8988T (cell line): ENCODE measurements around the gene ATIC.

Experiments used
- DNase-seq: peaks from one replicate; pipeline ENCODE4 v3.0.0; 2011

The ATIC gene

GRCh38 chr2:215377283-215377682 is 65.4 kb downstream of the ATIC start:
- DNase-seq, result no peak

- DNase-seq, result no peak
Measured at GRCh38 chr2:215378045-215378444, 66.2 kb downstream of the ATIC start.

GRCh38 chr2:215379039-215379438 is 67.2 kb downstream of the ATIC start:
- DNase-seq, result no peak

- DNase-seq, result no peak
Measured at GRCh38 chr2:215379948-215380347, 68.1 kb downstream of the ATIC start.

GRCh38 chr2:215380699-215381098 is 68.8 kb downstream of the ATIC start:
- no peak for DNase-seq

- no peak for DNase-seq
Measured at GRCh38 chr2:215382011-215382410, 70.2 kb downstream of the ATIC start.

GRCh38 chr2:215382480-215382879 is 70.6 kb downstream of the ATIC start:
- no peak for DNase-seq

GRCh38 chr2:215383652-215384279 is 71.9 kb downstream of the ATIC start:
- DNase-seq, result no peak

- DNase-seq, result no peak
Measured at GRCh38 chr2:215384710-215385109, 72.9 kb downstream of the ATIC start.

GRCh38 chr2:215386566-215386965 is 74.7 kb downstream of the ATIC start:
- DNase-seq, result no peak

GRCh38 chr2:215388002-215388728 is 76.3 kb downstream of the ATIC start:
- DNase-seq, result no peak

GRCh38 chr2:215390550-215390913 is 78.7 kb downstream of the ATIC start:
- DNase-seq, result no peak

GRCh38 chr2:215391531-215391930 is 79.7 kb downstream of the ATIC start:
- no peak for DNase-seq

- DNase-seq, result no peak
Measured at GRCh38 chr2:215392164-215392563, 80.3 kb downstream of the ATIC start.

GRCh38 chr2:215392687-215393270 is 80.9 kb downstream of the ATIC start:
- DNase-seq, result no peak

GRCh38 chr2:215394102-215394805 is 82.4 kb downstream of the ATIC start:
- no peak for DNase-seq

- DNase-seq, result no peak
Measured at GRCh38 chr2:215395687-215396460, 84.0 kb downstream of the ATIC start.

GRCh38 chr2:215396595-215397313 is 84.9 kb downstream of the ATIC start:
- no peak for DNase-seq

GRCh38 chr2:215397632-215398341 is 85.9 kb downstream of the ATIC start:
- DNase-seq, result no peak

- no peak for DNase-seq
Measured at GRCh38 chr2:215399067-215399716, 87.3 kb downstream of the ATIC start.
